IMR-90 (cell line): Measurements from ENCODE around the gene KLHDC1. TPM values are rescaled to one million over a fixed set of nuclear protein-coding genes. Genes with fewer than 3 reads are reported as not detected.

Experiments used
- ATAC-seq: fragments of 200-7000 bp; cut with Tn5 transposase; 2 replicates; pipeline ENCODE4 v1.9.1; 2020; ENCODE audit warnings: low read depth, mild to moderate bottlenecking, moderate library complexity
- BruUV-seq: library from RNA; stranded (reverse); fragments of 400-500 nt; replicated peaks from 2 replicates; lab custom pipeline; 2021; lab: Mats Ljungman, UMichigan
- CTCF ChIA-PET: fragments of 300-600 bp; formaldehyde crosslinking; extraction: SDS; loops from one replicate; lab custom pipeline; 2021; ENCODE audit warnings: antibody characterized with exemption; lab: Yijun Ruan, JAX
- POLR2A ChIA-PET: fragments of 300-600 bp; sonication (Branson Sonifier 250); formaldehyde crosslinking; loops from one replicate; lab custom pipeline; 2022; ENCODE audit warnings: antibody characterized with exemption; ENCODE audit not compliant: unreplicated experiment; lab: Charles Lee
- DNase-seq: peaks from one replicate; pipeline ENCODE4 v3.0.0; 2013
- H2AFZ ChIP-seq: replicated peaks from 2 replicates; pipeline ENCODE3; 2013; ENCODE audit warnings: low read length, mild to moderate bottlenecking; ENCODE audit not compliant: poor library complexity
- H2AK5ac ChIP-seq: 2 replicates; pipeline ENCODE4 v1.6.1; 2013; ENCODE audit warnings: low read depth, low read length, inconsistent platforms
- H2AK9ac ChIP-seq: replicated peaks from 2 replicates; pipeline ENCODE3; 2013; ENCODE audit warnings: mild to moderate bottlenecking, low read depth, low read length, moderate library complexity; ENCODE audit not compliant: poor library complexity
- H2BK120ac ChIP-seq: 2 replicates; pipeline ENCODE4 v1.6.1; 2013; ENCODE audit warnings: low read depth, low read length, inconsistent platforms
- H2BK15ac ChIP-seq: 3 replicates; pipeline ENCODE4 v1.6.1; 2013; ENCODE audit warnings: low read depth, low read length, inconsistent platforms
- H2BK20ac ChIP-seq: 2 replicates; pipeline ENCODE4 v1.6.1; 2013; ENCODE audit warnings: low read depth, mild to moderate bottlenecking, inconsistent platforms, low read length, moderate library complexity
- H2BK5ac ChIP-seq: 2 replicates; pipeline ENCODE4 v1.6.1; 2013; ENCODE audit warnings: mild to moderate bottlenecking, low read depth, low read length, inconsistent platforms; ENCODE audit not compliant: poor library complexity, severe bottlenecking
- H3K14ac ChIP-seq: replicated peaks from 2 replicates; pipeline ENCODE4 v1.6.1; 2013; ENCODE audit warnings: low read depth, low read length, inconsistent platforms
- H3K18ac ChIP-seq: 2 replicates; pipeline ENCODE4 v1.6.1; 2013; ENCODE audit warnings: low read depth, low read length, control low read depth
- H3K23ac ChIP-seq: 2 replicates; pipeline ENCODE4 v1.6.1; 2013; ENCODE audit warnings: low read depth, low read length, inconsistent platforms
- H3K27ac ChIP-seq: 2 replicates; pipeline ENCODE4 v1.5.1; 2013; ENCODE audit warnings: mild to moderate bottlenecking, control low read depth, low read length; ENCODE audit not compliant: insufficient read depth
- H3K27me3 ChIP-seq: 2 replicates; pipeline ENCODE4 v1.6.1; 2013; ENCODE audit warnings: low read length; ENCODE audit not compliant: control insufficient read depth, insufficient read depth
- H3K36me3 ChIP-seq: 2 replicates; pipeline ENCODE4 v1.6.1; 2013; ENCODE audit warnings: low read length, mixed read lengths; ENCODE audit not compliant: control insufficient read depth, insufficient read depth
- H3K4ac ChIP-seq: 2 replicates; pipeline ENCODE4 v1.6.1; 2013; ENCODE audit warnings: low read depth, low read length, inconsistent platforms
- H3K4me1 ChIP-seq: 2 replicates; pipeline ENCODE4 v1.6.1; 2013; ENCODE audit warnings: low read length, mixed read lengths; ENCODE audit not compliant: control insufficient read depth, insufficient read depth
- H3K4me2 ChIP-seq: 2 replicates; pipeline ENCODE4 v1.6.1; 2013; ENCODE audit warnings: low read depth, mild to moderate bottlenecking, control low read depth, low read length, moderate library complexity
- H3K4me3 ChIP-seq: 2 replicates; pipeline ENCODE4 v1.5.1; 2013; ENCODE audit warnings: low read depth, mild to moderate bottlenecking, control low read depth, low read length, moderate library complexity; ENCODE audit not compliant: insufficient read depth
- H3K56ac ChIP-seq: 2 replicates; pipeline ENCODE4 v1.6.1; 2013; ENCODE audit warnings: low read length, inconsistent platforms; ENCODE audit not compliant: insufficient read depth; ENCODE audit errors: extremely low read depth
- H3K79me1 ChIP-seq, 2 experiments: 2 replicates each; pipeline ENCODE4 v1.6.1; 2013; ENCODE audit warnings: low read length in 2 of 2, inconsistent platforms in 1 of 2, low read depth in 1 of 2
- H3K9ac ChIP-seq: 2 replicates; pipeline ENCODE4 v1.6.1; 2013; ENCODE audit warnings: low read depth, low read length, control low read depth
- H3K9me1 ChIP-seq: 2 replicates; pipeline ENCODE4 v1.6.1; 2013; ENCODE audit warnings: low read length, inconsistent platforms; ENCODE audit not compliant: insufficient read depth
- H3K9me3 ChIP-seq: 2 replicates; pipeline ENCODE4 v1.6.1; 2013; ENCODE audit warnings: low read length; ENCODE audit not compliant: control insufficient read depth, insufficient read depth
- H4K20me1 ChIP-seq: 2 replicates; pipeline ENCODE4 v1.6.1; 2013; ENCODE audit warnings: low read length, inconsistent platforms; ENCODE audit not compliant: insufficient read depth
- H4K5ac ChIP-seq: 2 replicates; pipeline ENCODE4 v1.6.1; 2013; ENCODE audit warnings: mild to moderate bottlenecking, low read depth, low read length, control low read depth
- H4K8ac ChIP-seq, 2 experiments: 2 replicates each; pipeline ENCODE4 v1.6.1; 2013; ENCODE audit warnings: low read depth in 2 of 2, low read length in 2 of 2, control low read depth in 1 of 2, inconsistent platforms in 1 of 2
- H4K91ac ChIP-seq: 2 replicates; pipeline ENCODE4 v1.6.1; 2013; ENCODE audit warnings: low read depth, low read length, inconsistent platforms; ENCODE audit not compliant: insufficient read depth
- BHLHE40 ChIP-seq: fragments of 150-350 bp; IDR thresholded peaks from 2 replicates; pipeline ENCODE4 v1.6.1; 2016; ENCODE audit warnings: mild to moderate bottlenecking, low read depth, low read length
- CEBPB ChIP-seq: IDR thresholded peaks from 2 replicates; pipeline ENCODE4 v1.6.1; 2012; ENCODE audit warnings: low read depth, low read length, improper control_type of control experiment
- CHD1 ChIP-seq: IDR thresholded peaks from 2 replicates; pipeline ENCODE4 v1.6.1; 2012; ENCODE audit warnings: low read depth, low read length, improper control_type of control experiment
- CTCF ChIP-seq: conservative IDR thresholded peaks from 2 replicates; pipeline ENCODE4 v1.5.1; 2012; ENCODE audit warnings: mild to moderate bottlenecking, low read depth, low read length, improper control_type of control experiment
- ELK1 ChIP-seq: fragments of 150-350 bp; IDR thresholded peaks from 2 replicates; pipeline ENCODE4 v1.6.1; 2016; ENCODE audit warnings: low read depth, mild to moderate bottlenecking, low read length, moderate library complexity, borderline replicate concordance
- MAFK ChIP-seq: IDR thresholded peaks from 2 replicates; pipeline ENCODE4 v1.6.1; 2012; ENCODE audit warnings: low read depth, low read length, improper control_type of control experiment
- NFE2L2 ChIP-seq: fragments of 150-350 bp; IDR thresholded peaks from 2 replicates; pipeline ENCODE4 v1.6.1; 2016; ENCODE audit warnings: low read depth, mild to moderate bottlenecking, low read length
- POLR2A ChIP-seq: IDR thresholded peaks from 2 replicates; pipeline ENCODE4 v1.6.1; 2012; ENCODE audit warnings: mild to moderate bottlenecking, low read depth, low read length
- RAD21 ChIP-seq: IDR thresholded peaks from 2 replicates; pipeline ENCODE4 v1.6.1; 2012; ENCODE audit warnings: low read length, improper control_type of control experiment
- RCOR1 ChIP-seq: IDR thresholded peaks from 2 replicates; pipeline ENCODE4 v1.6.1; 2012; ENCODE audit warnings: mild to moderate bottlenecking, low read length, improper control_type of control experiment; ENCODE audit not compliant: insufficient replicate concordance
- SMC3 ChIP-seq: fragments of 150-350 bp; IDR thresholded peaks from 2 replicates; pipeline ENCODE4 v1.6.1; 2016; ENCODE audit warnings: low read depth, mild to moderate bottlenecking, antibody characterized with exemption, low read length, moderate library complexity
- WGBS, 2 experiments: methylation state at CpG; one replicate each; pipeline versions ENCODE4 v1.1.5 to v1.1.7; 2013; ENCODE audit warnings: missing lambda C conversion rate in 2 of 2; ENCODE audit not compliant: insufficient read length in 1 of 2; ENCODE audit errors: extremely low coverage in 2 of 2; 5-methylcytosine and 5-hydroxymethylcytosine counted together
- dilution Hi-C: fragments of 300-500 bp; cut with HindIII; formaldehyde crosslinking; loops from one replicate; pipeline ENCODE4 v1.14.3; 2018; ENCODE audit warnings: low sequenced_read_pairs; ENCODE audit not compliant: unreplicated experiment
- in situ Hi-C: fragments of 300-500 bp; cut with MboI; formaldehyde crosslinking; loops from 3 replicates; pipeline ENCODE4 v1.14.3; 2019; ENCODE audit warnings: low sequenced_read_pairs, inconsistent platforms, mixed read lengths
- intact Hi-C: fragments of 100-400 bp; cut with micrococcal nuclease; formaldehyde crosslinking; loops from 2 replicates; pipeline ENCODE4 v1.10.0; 2022
- polyA plus RNA-seq, 3 experiments: library from polyadenylated mRNA; depleted of rRNA; stranded (reverse); fragments of >200 nt; gene quantifications; 2 replicates each; pipeline ENCODE4 v1.2.3, GENCODE V29; 2012; ENCODE audit warnings: low replicate concordance in 1 of 3
- total RNA-seq: library from RNA; depleted of rRNA; stranded (reverse); fragments of >200 nt; gene quantifications from 2 replicates; pipeline ENCODE4 v1.2.3, GENCODE V29; 2012
- TF ChIP-seq, protein P1 (sequence below): fragments of 150-350 bp; IDR thresholded peaks from 2 replicates; pipeline ENCODE4 v1.6.1; 2017; ENCODE audit warnings: mild to moderate bottlenecking, antibody characterized with exemption, low read length, low read depth

The KLHDC1 gene
- total and polyA plus RNA-seq, 2 of the 4 experiments (the other 2 are of a cell fraction): 0.51 to 0.90 TPM

- Histone ChIP-seq H4K91ac (no peak overlapping the region), H2AK5ac (no peak overlapping the region; the same call in 1 of the 2 replicates), H2AK9ac (no peak overlapping the region), H2BK20ac (no peak overlapping the region), H2BK5ac (no peak overlapping the region), H4K20me1 (no peaks in the 10 kb centered on the region), H3K56ac (no peak overlapping the region), H4K5ac (no peak overlapping the region), H3K18ac (no peak overlapping the region), H3K9me3 (no peaks in the 10 kb centered on the region), H3K4me2 (no peak overlapping the region), H2BK120ac (no peak overlapping the region), H3K23ac (no peak overlapping the region), H2AFZ (no peak overlapping the region), H3K4me1 (peaks cover 3% of the 10 kb centered on the region), H3K9ac (no peak overlapping the region), H3K27ac (no peak overlapping the region), H3K4me3 (no peak overlapping the region), H3K27me3 (no peaks in the 10 kb centered on the region), H3K4ac (no peak overlapping the region), H3K14ac (no peak overlapping the region), H3K79me1 (peaks cover 15 to 33% of the 10 kb centered on the region in 2 experiments), H3K36me3 (no peaks in the 10 kb centered on the region), H2BK15ac (no peak overlapping the region), H4K8ac (no peak overlapping the region), H3K9me1 (peaks cover 5% of the 10 kb centered on the region; the same call in 1 of the 2 replicates)
- dilution Hi-C loops (no loop called here), intact Hi-C loops (loop anchor here (5.0 kb wide), 1 partner anchor 59 kb away; no protein-coding TSS in a partner anchor), in situ Hi-C loops (loop anchor here (5.0 kb wide), 1 partner anchor 76 kb away; the partner anchor contains the start of gene KLHDC2)
- ChIA-PET POLR2A (no interaction called here), CTCF (no interaction called here)
- ATAC-seq: no peak
- no CpG with 5 or more reads among the region's 4 CpGs for WGBS, 2 experiments
- BruUV-seq: no TSS peak
- TF ChIP-seq, protein P1, sequence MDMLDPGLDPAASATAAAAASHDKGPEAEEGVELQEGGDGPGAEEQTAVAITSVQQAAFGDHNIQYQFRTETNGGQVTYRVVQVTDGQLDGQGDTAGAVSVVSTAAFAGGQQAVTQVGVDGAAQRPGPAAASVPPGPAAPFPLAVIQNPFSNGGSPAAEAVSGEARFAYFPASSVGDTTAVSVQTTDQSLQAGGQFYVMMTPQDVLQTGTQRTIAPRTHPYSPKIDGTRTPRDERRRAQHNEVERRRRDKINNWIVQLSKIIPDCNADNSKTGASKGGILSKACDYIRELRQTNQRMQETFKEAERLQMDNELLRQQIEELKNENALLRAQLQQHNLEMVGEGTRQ: no peak
- TF ChIP-seq MAFK (no peak), POLR2A (no peak), RCOR1 (no peak), BHLHE40 (no peak), CTCF (no peak), CEBPB (no peak), ELK1 (no peak), CHD1 (no peak), NFE2L2 (no peak), SMC3 (no peak), RAD21 (no peak)
- no peak for DNase-seq
Observed at GRCh38 chr14:49691031-49691430, 1.9 kb upstream of the KLHDC1 start.
